HT1080 (cell line): Measurements from ENCODE around the gene MACROD2. TPM values are rescaled to one million over a fixed set of nuclear protein-coding genes. Genes with fewer than 3 reads are reported as not detected.
"Not testable (repeated sequence)": the region's sequence is repeated elsewhere in the genome, so short reads cannot be mapped to it uniquely, and the experiment has no call there.

ENCODE experiments used
- DNase-seq: peaks from one replicate; pipeline ENCODE4 v3.0.0-alpha.2; 2015; ENCODE audit warnings: low read depth
- total RNA-seq: library from RNA; depleted of rRNA; stranded (reverse); fragments of >200 nt; shearing (Covaris generic); gene quantifications from 2 replicates; pipeline ENCODE4 v1.2.3, GENCODE V29; 2014

MACROD2 gene
- total RNA-seq, 1 experiment from 2014 or later = 1.2 TPM

DNA sequence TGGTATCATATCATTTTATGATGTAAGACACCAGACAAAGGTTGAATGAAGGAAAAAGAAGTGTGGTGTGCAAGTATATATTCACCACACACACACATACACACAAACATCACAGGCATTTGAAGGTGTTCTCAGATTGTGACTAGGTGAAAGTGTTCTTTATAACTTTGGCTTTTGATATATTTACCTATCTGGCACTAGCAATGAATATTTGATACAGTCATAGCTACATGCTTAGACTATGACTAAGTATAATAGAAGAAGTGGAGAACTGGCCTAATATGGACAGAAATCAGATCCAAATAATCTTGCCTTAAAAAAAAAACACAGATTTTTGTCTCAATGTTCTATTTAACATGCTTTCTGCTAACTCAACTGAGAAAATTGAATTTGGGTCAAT lies 1768.0 kb downstream of the MACROD2 start:
- no peak for DNase-seq

DNA sequence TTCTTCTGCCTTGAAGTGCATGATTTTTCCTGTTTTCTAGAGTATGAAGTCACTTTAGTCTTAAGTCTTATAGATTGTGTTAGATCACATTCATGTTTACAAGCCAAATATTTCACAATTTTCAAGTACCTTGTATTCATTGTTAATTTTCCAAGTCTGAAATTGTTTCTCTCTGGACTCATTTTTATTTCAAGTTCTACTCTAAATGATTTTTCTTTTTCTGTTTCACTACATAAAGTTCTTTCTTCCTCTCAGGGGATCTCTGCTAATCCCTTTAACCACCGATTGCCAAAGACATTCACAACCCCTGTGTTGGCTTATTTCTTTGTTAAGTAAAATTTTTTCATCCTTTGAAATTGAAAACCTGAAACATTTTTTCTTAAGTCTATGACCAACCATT lies 1772.3 kb downstream of the MACROD2 start:
- no peak for DNase-seq

DNA sequence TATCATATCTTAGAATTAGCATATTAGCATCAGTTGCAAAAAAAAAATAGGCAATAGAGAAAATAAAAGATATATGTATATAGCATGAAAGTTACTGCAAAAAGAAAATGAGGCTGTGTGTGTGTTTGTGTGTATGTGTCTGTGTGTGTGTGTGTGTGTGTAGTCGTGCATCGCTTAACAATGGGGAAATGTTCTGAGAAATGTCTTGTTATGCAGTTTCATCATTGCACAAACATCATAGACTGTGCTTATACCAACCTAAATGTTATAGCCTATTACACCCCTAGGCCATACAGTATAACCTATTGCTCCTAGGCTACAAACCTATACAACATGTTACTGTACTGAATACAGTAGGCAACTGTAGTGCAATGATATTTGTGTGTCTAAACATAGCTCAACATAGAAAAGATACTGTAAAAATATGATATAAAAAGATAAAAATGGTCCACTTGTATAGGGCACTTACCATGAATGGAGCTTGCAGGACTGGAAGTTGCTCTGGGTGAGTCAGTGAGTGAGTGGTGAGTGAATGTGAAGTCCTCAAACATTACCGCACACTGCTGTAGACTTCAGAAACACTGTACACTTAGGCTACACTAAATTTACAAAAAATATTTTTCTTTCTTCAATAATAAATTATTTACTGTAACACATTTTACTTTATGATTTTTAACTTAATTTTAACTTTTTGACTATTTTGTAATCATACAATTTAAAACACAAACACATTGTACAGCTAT lies 1772.9 kb downstream of the MACROD2 start:
- no peak for DNase-seq

DNA sequence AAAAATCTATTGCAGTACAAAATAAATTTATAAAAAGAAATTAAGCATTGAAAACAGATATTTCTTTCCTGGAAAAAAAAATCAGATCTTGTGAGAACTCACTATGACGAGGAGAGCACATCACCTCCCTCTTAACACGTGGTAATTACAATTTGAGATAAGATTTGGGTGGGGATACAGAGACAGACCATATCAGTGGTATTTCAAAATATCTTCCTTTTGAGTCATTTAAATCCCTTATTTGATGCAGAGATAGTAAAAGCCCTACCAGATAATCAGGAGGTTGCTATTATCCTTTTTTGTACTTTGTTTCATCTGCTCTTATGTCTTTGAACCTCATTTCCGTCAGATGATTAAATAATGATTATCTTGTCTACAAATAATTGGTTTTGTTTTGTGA lies 1777.5 kb downstream of the MACROD2 start:
- DNase-seq = no peak

DNA sequence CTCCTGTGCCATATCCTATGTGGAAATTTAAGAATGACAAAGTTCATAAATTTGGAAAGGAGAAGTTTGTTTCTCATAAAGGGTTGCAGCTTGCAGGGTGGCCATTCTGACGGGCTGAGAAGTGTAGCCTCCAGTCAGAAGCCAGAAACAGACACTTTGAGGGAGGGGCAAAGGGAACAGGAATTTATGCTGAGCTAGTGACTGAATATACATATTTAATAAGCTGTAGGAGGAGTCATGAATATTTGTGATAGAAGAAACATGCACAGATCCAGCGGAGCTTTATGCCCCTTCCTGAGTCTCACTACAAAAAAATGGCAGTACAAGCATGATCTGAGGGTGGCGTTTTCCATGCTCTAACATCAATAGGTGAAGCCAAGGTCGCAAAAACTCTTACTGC lies 1779.6 kb downstream of the MACROD2 start:
- no peak for DNase-seq

DNA sequence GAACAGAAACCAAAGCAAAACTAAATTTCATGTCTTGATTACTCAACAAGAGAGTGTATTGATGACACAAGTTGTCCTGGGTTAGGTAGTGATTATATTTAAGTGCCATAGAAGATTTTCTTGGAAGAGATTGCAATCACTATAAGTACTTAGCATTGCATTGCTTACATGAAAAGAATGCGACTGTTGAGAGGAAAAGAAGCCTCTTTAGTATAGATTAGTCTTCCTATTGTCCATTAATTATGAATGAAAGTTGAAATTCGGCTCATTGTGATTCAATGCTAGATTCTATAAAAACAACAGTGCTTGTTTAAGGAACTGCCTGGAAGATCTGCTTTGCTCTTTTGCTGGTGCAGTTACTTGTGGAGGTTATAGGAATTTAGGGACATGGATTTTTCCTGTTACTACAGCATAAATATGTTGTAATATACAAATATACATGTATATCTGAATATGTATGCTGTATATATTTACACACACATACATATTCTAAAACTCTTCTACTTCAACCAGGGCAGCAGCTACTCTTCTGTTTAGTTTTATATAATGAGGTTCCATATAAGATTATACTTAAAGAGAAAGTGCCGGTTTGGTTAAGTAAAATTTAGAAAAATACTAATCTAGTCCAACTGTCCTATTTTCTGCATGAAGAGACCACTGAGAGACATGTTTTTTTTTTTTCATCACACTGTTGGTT lies 1781.6 kb downstream of the MACROD2 start:
- no peak for DNase-seq

DNA sequence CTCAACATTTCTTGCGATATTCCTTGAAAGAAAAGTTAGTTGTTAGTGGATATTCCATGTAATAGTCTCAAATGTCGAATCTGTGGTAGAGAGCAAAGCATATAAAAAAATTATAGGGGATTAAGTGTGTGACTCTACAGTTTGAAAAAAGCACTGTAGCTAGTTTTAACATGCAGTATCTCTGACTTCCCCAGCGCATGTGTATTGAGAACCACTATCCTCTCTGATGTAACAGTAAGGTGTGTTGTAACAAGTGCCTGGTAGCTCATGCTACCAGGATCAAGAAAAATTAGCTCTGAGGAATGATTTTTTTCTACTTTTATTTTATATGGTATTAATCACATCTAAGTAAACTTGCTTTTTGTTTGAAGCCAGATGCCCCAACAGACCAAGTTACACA lies 1788.7 kb downstream of the MACROD2 start:
- DNase-seq = no peak

DNA sequence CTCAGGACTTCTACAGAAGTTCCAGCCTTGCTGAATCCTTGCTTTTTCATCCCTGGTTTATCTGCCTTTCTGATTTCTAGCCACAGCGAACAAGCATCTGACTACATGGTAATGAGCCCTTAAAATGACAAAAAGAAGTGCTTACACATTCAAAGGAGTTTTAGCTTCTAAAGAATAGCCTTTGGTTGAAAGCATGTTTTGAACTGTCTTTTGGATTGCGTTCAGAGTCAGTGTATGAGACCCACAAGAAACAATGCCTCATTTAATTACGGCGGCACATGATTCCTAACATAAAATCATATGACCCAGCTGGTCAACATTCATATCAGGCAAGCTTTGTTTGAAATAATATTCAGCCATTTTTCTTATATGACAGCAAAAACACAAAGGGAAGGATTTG lies 1793.8 kb downstream of the MACROD2 start:
- no peak for DNase-seq

DNA sequence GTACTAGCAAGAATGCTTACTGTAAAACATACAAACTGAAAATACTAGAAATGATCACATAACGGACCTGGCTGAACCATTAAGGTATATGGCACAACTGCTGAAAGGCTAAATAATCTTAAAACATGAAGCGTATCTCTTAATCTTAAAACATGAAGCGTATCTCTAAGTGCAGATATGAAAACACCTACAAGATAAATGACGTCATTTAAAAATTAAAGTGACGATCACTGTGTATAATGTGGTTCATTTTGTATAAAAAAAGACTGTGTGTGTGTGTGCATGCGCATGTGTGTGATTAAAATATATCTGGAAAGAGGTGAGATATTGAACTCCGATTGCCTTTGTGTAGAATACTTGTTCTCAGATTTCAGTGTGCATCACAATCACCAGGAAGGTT lies 1797.5 kb downstream of the MACROD2 start:
- DNase-seq = no peak

DNA sequence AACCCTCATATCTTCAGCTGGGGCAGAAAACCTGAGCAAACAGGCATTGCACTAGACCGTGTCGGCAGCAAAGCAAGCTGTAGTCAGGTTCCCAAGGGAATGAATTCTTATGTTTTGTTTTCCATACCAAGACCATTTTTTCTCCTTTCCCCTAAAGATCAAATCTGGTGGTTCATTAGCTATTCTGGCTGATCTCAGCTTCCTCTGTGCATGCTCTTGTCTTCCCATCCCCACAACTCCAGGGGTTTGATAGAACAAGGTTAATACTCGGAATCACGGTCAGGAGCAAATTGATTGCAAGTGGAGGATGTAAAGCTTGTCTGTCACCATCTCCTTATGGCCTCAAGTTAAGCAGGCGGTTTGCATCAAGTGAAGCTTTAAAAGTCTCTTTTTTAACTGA lies 1799.1 kb downstream of the MACROD2 start:
- no peak for DNase-seq

DNA sequence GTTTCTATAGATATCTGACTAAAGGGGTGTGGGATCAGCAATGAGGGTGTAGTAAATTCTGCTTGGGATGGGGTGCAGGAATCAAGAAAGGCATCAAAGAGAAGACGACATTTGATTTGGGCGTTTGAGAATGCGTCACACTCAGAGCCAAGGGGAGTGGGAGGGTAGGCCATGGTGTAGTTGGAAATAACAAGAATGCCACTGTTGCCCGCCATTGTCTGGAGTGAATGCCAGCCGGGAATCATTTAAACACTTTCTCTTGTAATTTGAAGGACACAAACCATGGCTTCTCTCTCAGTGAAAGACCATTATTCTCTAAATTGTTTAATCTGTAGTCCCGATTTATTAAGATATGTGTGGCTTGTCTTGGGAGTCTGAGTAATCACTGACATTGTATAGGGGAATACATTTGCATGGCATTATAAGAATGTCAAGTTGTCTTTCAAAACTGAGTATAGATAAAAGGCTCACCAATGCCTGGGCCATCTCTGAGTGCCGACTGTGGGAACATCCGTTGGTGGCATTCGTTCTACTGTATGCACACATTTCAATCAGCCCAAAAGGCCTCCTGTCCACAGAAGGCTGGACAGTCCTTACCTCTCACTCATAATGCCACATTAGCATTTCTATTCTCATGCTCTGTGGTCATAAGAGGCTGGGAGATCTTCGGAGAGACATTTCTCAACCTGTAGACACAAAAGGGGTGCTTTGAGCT lies 1800.1 kb downstream of the MACROD2 start:
- DNase-seq = no peak

DNA sequence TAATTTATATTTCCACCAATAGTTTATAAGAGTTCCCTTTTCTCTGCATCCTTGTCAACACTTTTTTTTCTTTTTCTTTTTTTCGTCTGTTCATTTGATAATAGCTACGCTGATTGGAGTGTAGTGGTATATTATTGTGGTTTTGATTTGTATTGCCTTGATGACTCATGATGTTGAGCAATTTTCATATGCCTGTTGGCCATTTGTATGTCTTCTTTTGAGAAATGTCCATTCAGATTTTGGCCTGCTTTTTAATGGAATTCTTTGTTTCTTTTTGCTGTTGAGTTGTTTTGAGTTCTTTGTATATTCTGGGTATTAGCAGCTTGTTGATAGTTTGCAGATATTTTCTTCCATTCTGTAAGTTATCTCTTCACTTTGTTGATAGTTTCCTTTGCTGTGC lies 1804.6 kb downstream of the MACROD2 start:
- DNase-seq = peak; percentile 21

DNA sequence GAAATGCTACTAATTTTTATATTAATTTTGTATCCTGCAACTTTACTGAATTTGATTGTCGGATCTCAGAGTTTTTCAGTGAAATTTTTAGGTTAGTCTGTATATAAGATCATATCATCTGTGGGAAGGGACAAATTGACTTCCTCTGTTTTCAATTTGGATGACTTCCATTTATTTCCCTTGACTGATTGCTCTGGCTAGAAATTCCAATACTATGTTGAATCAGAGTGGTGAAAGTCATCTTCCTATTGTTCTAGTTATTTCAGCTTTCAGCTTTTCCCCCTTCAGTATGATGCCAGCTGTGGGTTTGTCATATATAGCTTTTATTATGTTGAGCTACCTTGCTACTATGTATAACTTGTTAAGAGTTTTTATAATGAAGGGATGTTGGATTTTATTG lies 1806.7 kb downstream of the MACROD2 start:
- no peak for DNase-seq

DNA sequence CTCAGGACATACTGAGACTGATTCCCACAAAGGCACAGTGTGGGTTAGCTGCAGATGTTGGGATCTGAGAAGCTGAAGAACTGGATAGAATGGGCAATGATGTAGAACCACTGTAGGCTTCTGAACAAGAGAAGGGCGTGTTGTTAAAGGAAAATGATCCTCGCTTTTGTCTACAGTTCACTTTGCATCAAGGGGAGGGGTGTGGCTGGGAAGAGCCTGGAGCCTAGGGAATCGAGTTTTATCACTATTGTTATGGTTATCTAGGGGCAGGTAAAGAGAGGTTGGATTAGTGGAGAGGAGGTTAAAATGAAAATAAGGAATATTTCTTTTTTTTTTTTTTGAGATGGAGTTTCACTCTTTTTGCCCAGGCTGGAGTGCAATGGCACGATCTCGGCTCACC lies 1809.8 kb downstream of the MACROD2 start:
- DNase-seq = no peak

DNA sequence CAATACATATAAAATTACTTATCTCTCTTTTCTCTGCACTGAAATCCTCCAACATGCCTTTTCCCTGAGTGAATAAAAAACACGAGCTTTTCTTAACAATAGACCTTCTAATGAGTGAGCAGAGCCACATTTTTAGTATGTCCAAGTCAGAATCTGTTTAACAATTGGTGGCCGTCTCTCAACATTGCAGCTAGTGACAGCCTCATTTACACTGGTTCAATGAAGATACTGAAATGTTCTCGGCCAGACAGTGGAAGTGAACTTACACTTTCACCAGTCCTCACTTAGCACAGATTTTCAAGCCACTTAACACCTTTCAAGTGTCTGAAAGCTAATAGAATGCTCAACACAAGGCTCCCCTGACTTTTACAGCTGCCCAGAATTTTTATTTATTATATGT lies 1810.8 kb downstream of the MACROD2 start:
- no peak for DNase-seq

DNA sequence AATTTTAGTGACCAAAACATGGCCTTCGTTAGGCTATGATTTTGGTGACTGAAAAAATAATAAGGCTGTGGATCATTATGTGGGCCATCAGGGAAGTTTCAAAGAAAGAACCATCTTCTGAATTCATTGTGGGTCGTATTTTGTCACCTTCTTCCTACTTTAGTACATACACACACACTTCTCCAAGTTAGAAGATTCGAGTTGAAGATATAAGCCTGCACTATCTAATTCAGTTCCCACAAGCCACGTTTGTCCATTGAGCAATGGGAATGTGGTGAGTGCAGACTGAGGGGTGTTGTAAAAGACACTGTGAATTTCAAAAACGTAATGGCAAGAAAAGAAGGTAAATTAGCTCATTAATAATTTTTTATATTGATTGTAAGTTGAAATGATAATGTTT lies 1812.0 kb downstream of the MACROD2 start:
- DNase-seq = no peak

DNA sequence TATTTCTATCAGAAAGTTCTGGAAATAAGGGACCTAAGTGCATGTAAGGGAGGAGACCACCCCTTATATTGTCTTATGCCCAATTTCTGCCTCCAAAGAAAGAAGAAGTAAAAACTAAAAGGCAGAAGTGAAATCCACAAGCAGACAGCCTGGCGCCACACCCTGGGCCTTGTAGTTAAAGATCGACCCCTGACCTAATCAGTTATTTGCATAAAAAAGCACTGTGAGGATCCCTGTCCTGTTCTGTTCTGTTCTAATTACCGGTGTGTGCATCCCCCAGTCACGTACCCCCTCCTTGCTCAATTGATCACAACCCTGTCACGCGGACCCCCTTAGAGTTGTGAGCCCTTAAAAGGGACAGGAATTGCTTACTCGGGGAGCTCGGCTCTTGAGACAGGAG lies 1812.5 kb downstream of the MACROD2 start:
- not testable (repeated sequence) for DNase-seq

DNA sequence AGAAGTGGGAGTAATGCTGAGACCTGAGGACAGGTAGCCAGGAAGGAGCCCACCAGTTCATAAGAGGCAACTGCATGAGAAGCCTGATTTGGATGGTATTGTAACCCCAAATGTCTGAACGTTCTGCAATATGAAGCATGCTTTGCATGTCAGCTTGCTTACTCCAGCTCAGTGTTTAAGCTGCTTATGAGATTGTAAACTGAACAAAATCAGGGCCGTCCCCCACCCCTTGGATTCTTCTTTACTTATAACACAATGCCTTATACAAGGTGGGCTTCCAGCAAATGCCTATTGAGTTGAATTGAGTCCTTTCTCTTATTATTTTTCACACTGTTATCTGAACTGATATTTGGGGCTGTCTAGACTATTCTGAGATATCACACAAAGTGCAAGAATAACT lies 1816.6 kb downstream of the MACROD2 start:
- DNase-seq = no peak

DNA sequence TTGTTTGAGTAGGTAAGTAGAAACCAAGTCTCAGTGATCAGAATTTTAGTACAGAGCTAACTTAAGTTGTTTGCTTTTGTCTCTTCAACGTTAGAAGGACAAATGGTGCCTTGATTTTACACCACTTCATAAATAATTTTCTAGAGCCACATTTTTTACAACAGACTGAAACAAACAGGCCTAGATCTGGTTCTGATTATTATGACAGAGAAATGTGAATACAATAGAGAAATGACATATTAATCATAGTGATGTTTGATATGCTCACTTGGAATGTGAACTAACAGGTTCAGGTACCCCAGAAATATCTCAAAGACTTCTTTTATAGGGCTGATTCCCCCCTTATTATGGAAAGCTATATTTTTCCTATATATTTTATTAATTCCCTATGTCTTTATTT lies 1817.4 kb downstream of the MACROD2 start:
- no peak for DNase-seq

DNA sequence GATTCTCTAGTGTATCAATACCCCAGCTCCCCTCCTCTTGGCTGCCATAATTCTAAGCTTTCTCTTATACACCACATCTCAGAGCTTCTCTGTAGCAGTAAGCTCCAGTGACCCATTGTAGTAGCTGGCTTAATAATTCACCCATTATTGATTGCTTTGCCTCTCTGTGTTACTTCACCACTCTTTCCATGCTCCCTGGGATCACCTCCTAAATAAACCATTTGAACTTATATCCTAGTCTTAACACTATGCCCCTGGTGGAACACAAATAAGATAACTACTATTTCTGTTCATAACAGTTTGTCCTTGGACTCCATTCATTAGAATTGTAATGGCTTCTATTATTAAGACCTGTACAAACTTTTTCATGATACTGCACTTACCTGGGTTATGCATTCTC lies 1819.0 kb downstream of the MACROD2 start:
- DNase-seq = no peak

DNA sequence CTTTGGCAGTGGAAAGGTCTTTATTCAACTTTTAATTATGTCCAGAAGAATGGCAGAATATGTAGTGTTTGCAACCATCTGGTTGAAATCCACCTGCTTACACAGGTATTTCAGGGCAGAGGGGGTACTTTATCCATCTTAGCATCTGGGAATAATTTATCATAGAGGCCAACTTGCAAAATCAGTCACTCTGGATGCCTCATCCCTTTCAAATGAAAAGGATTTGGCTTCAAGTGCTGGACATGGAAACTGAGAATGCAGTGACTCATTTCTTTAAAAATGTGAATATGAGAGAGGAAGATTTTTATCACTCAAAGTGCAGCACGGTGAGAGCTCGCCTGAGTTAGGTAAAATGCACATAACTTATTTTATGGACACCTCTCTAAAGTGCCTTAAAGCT lies 1819.6 kb downstream of the MACROD2 start:
- DNase-seq = no peak

DNA sequence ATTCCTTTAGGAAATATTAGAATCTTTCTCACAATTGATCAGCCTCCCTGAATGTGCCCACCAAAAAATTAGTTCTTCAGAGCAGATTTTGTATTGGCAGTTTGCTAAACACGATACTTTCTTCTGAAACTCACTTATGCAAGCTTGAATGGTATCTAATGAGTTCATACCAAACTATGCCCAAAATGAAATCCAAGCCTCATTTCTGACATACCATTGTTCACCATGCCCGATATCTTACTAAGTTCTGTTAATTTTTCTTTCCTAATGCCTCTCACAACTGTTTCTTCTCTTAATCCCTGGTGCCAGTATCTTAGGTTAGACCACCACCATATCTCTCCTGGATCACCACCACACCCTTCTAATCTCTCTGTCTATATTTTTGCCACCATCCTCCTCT lies 1822.0 kb downstream of the MACROD2 start:
- DNase-seq = no peak

DNA sequence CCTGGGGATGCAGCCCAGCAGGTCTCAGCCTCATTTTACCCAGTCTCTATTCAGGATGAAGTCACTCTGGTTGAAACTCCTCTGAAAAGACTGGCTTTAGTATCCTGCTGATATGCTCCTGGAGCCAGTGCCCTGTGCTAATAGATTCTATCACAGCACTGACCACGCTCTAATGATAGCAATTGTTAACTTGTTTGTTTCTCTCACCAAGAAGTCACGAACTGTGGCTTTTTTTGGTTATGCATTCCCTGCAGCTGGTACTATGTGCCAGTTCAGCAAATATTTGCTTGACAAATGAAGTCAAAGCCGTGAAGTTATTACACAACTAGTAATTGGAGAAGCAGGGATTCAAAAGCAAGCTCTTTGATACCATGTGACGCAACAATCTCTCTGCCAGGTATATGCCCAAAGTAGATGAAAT lies 1823.3 kb downstream of the MACROD2 start:
- DNase-seq = no peak
